AG09309 (cell line): Measurements from ENCODE around the gene RPS6KL1.

Source experiments
- DNase-seq: peaks from one replicate; pipeline ENCODE4 v3.0.0-alpha.2; 2010; ENCODE audit warnings: low read depth
- H3K4me3 ChIP-seq: 2 replicates; pipeline ENCODE4 v1.5.1; 2011; ENCODE audit warnings: mild to moderate bottlenecking, low read depth, low read length, moderate library complexity; ENCODE audit not compliant: control insufficient read depth
- TF ChIP-seq, protein P1 (sequence below): IDR thresholded peaks from 2 replicates; pipeline ENCODE4 v1.5.1; 2011; ENCODE audit warnings: mild to moderate bottlenecking, low read depth, low read length, inconsistent platforms; ENCODE audit not compliant: insufficient read depth, control insufficient read depth; ENCODE audit errors: missing control alignments

Gene RPS6KL1

DNA sequence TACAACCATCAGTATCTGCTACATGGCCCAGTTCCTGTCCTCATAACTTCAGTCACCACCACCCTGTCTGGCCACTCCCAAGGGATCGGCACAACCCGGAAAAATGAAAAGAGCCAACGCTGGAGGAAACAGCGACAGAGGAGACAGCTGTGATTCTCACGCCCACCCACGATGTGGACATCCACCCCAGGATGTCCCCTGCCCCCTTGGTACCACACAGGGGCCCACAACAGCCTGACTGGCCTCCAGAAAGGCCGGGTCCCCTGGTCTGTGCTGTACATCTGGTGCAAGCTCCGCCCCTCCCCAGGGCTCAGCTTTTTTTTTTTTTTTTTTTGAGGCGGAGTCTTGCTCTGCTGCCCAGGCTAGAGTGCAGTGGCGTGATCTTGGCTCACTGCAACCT, 12.5 kb downstream of the RPS6KL1 start:
- no peak for DNase-seq
- TF ChIP-seq, protein P1, sequence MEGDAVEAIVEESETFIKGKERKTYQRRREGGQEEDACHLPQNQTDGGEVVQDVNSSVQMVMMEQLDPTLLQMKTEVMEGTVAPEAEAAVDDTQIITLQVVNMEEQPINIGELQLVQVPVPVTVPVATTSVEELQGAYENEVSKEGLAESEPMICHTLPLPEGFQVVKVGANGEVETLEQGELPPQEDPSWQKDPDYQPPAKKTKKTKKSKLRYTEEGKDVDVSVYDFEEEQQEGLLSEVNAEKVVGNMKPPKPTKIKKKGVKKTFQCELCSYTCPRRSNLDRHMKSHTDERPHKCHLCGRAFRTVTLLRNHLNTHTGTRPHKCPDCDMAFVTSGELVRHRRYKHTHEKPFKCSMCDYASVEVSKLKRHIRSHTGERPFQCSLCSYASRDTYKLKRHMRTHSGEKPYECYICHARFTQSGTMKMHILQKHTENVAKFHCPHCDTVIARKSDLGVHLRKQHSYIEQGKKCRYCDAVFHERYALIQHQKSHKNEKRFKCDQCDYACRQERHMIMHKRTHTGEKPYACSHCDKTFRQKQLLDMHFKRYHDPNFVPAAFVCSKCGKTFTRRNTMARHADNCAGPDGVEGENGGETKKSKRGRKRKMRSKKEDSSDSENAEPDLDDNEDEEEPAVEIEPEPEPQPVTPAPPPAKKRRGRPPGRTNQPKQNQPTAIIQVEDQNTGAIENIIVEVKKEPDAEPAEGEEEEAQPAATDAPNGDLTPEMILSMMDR, result no peak
- H3K4me3 ChIP-seq, result no peak overlapping the region

DNA sequence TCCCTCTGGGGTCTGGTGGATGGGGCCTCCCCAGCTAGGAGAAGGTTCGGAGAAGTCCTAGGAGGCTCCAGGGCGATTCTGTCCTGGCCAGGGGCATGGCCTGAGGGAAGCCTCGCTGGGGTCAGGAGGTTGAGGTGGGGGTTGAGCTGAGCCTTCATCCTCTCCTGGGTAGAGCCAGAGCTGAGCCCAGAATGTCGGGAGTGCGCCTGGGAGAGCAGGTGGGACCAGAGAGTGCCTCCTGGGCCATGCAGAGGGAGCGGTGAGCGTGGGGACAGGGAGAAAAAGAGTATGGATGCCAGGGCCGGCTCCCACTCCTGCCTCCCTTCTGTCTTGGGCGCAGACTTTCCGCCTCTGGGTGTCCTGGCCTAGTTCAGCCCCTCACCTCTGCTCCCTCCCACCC, 13.1 kb downstream of the RPS6KL1 start:
- no peak overlapping the region for H3K4me3 ChIP-seq
- TF ChIP-seq, protein P1, result no peak
- DNase-seq, result no peak

DNA sequence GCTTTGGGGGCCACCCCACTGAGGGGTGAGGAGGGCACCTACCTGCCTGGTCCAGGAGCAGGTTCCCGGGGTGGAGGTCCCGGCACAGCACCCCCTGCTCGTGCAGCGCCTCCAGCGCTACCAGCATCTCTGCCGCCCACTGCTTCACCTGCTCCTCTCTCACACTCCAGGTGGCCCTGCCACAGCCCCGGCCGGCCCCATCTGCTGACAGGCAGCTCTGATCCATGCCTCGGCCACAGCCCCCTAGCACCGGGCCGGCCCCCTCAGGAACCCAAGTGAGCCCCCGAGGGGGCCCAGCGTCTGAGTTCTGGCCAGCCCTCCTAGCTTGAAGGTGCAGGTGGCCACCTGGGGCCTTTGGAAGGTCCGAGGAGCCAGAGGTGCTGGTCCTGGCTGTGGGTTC, 13.6 kb downstream of the RPS6KL1 start:
- DNase-seq, result no peak
- TF ChIP-seq, protein P1, result no peak
- H3K4me3 ChIP-seq, result no peak overlapping the region

DNA sequence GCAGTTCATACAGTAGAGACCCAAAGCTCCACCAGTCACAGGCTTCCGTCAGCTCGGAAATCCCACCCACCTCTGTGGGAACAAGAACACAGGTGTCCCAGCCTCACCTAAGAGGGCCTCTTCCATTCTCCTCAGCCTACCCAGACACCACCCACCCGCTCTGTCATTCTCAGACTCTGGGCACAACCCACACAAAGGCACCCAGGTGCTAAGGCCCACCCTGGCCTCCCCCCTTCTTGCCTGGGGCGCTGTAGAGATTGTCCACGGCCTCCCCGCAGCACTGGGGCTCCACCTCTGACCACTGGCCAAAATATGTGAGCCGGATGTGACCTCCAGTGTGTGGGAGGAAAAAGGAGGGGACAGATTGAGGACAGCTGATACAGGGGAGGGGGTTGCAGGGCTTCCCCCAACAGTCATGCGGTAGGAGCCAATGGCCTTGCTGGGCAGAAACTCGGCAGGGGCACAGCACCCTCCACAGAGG, 14.2 kb downstream of the RPS6KL1 start:
- no peak for DNase-seq
- H3K4me3 ChIP-seq, result no peak overlapping the region
- TF ChIP-seq, protein P1, result no peak

DNA sequence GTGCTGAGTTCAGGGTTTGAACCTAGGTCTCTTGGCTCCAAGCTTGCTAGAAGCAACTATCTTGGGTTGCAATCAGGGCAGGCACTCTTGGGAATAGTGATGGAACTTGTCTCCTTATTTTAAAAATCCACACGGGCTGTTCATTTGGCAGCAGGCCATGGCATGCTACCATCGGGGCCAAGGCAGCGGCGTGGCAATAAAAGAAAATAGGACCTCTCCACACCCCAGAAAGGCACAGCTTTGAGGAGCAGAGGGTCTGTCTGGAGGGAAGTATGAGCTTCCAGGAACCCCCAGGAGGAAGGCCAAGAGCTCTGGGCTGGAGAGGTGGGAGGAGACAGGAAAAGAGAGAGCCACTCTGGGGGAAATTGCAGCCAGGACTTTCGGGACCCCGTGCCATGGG, 15.3 kb downstream of the RPS6KL1 start:
- TF ChIP-seq, protein P1, result no peak
- no peak for DNase-seq
- H3K4me3 ChIP-seq, result no peak overlapping the region

DNA sequence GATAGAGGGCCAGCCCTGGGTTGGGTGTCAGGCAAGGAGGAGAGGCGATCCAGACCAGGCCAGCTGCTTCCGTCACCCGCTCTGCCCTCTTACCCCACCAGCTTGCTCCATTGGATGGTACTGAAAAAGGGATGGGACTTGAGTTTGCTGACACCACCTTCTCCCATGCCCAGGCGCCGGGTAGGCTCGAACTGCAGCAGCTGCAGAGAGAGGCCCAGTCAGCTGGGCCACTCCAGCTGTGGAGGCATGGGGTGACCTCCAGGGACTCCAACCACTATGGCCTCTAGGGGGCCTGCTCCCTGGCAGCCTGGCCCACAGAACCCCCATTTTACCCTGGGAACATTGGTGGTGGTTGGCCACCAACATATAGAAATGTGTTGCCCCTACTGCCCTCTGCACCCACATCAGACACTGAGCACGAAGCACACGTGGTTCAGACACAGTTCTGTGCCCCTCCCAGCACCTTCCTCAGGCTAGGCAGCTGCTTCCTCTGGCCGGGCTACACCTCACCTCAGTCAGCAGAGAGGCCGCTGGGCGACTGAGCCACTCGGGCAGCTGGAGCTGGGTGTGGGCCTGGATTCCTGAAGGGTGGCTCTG, 16.0 kb downstream of the RPS6KL1 start:
- no peak for DNase-seq
- TF ChIP-seq, protein P1, result peak; percentile 33
- no peak overlapping the region for H3K4me3 ChIP-seq
